ENCODE data around the gene ERC2.

ERC2 gene

DNA sequence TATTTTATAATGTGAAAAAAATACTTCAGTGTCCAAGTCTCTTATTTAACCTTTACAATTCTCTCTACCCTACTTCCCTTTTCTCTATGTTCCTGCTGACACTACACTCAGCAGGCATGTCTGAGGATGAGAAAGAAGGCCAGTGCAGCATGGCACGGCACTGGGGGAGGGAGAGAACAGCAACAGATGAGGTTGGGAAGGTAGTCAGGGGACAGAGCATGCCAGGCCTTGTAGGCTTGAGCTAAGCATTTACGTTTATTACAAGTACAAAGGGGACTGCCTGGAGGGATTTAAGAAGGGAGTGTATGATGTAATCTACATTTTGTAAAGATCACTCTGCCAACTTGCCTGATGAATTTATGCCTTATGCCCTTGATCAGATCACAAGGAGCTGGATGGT lies 863.9 kb downstream of the ERC2 start:
- Histone ChIP-seq H3K4me2 (ENCODE audit: low read depth, low read length, poor library complexity, severe bottlenecking) (no peak overlapping the region), H3K9ac (ENCODE audit: low read depth, low read length, poor library complexity, severe bottlenecking) (no peak overlapping the region), H4K20me1 (ENCODE audit: insufficient read depth, low read length, poor library complexity, severe bottlenecking) (no peaks in the 10 kb centered on the region), H3K9me3 (ENCODE audit: insufficient read depth, low read depth, low read length) (no peaks in the 10 kb centered on the region), H2AFZ (ENCODE audit: low read length) (no peak overlapping the region), H3K9me2 (replicated peaks; ENCODE audit: low read depth, low read length) (no peaks in the 10 kb centered on the region), H3K4me3 (ENCODE audit: low read length, poor library complexity, severe bottlenecking) (no peak overlapping the region), H3F3A (ENCODE audit: low read depth) (no peaks in the 10 kb centered on the region), H3K36me3 (ENCODE audit: insufficient read depth, low read length) (no peaks in the 10 kb centered on the region), H3K27me3 (ENCODE audit: insufficient read depth, low read length, poor library complexity, severe bottlenecking) (no peaks in the 10 kb centered on the region), H3K79me2 (ENCODE audit: insufficient read depth, low read length) (no peaks in the 10 kb centered on the region), H3K4me1 (ENCODE audit: insufficient read depth, low read length, poor library complexity, severe bottlenecking) (peaks cover 18% of the 10 kb centered on the region)
- no peak for TF ChIP-seq EZH2phosphoT487 (IDR thresholded peaks at IDR 0.05; ENCODE audit: borderline replicate concordance)
- TF ChIP-seq, protein P1, sequence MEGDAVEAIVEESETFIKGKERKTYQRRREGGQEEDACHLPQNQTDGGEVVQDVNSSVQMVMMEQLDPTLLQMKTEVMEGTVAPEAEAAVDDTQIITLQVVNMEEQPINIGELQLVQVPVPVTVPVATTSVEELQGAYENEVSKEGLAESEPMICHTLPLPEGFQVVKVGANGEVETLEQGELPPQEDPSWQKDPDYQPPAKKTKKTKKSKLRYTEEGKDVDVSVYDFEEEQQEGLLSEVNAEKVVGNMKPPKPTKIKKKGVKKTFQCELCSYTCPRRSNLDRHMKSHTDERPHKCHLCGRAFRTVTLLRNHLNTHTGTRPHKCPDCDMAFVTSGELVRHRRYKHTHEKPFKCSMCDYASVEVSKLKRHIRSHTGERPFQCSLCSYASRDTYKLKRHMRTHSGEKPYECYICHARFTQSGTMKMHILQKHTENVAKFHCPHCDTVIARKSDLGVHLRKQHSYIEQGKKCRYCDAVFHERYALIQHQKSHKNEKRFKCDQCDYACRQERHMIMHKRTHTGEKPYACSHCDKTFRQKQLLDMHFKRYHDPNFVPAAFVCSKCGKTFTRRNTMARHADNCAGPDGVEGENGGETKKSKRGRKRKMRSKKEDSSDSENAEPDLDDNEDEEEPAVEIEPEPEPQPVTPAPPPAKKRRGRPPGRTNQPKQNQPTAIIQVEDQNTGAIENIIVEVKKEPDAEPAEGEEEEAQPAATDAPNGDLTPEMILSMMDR (conservative IDR thresholded peaks at IDR 0.05; ENCODE audit: low read length), result no peak

DNA sequence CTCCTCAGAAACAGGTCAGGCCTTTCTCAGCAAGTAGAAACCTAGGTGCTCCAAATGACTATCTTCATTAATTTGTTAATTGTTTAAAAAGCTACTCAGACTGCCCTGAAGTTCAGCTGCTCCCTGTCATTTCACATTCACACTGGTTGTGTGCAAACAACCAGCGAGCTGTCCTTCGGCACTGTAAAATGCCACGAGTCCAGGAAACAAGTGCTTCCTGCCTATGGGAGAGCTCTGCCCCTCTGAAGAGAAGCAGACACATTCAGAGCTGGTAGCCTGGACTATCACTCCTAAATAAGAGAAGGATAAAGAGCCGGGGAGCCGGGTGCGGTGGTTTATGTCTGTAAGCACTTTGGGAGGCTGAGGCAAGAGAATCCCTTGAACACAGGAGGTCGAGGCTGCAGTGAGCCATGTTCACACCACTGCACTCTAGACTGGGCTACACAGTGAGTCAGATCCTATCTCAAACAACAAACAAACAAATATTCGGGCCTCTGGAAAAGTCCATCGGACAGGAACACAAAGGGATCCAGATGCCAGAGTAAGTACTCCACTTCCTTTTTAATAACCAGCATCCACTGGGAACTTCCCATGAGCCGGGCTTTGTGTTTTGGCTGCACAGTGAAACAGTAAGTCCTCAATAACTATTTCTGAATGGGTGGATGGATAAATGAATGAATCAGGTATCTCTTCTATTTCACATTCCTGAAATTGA lies 866.7 kb downstream of the ERC2 start:
- Histone ChIP-seq H3K4me2 (ENCODE audit: low read depth, low read length, poor library complexity, severe bottlenecking) (peak overlapping the region; percentile 48), H3K79me2 (ENCODE audit: insufficient read depth, low read length) (no peaks in the 10 kb centered on the region), H3K27me3 (ENCODE audit: insufficient read depth, low read length, poor library complexity, severe bottlenecking) (no peaks in the 10 kb centered on the region), H4K20me1 (ENCODE audit: insufficient read depth, low read length, poor library complexity, severe bottlenecking) (no peaks in the 10 kb centered on the region), H3K9ac (ENCODE audit: low read depth, low read length, poor library complexity, severe bottlenecking) (peak overlapping the region; percentile 55), H3K9me3 (ENCODE audit: insufficient read depth, low read depth, low read length) (no peaks in the 10 kb centered on the region), H3F3A (ENCODE audit: low read depth) (no peaks in the 10 kb centered on the region), H3K4me1 (ENCODE audit: insufficient read depth, low read length, poor library complexity, severe bottlenecking) (peaks cover 14% of the 10 kb centered on the region), H3K4me3 (ENCODE audit: low read length, poor library complexity, severe bottlenecking) (peak overlapping the region; percentile 27), H3K36me3 (ENCODE audit: insufficient read depth, low read length) (no peaks in the 10 kb centered on the region), H2AFZ (ENCODE audit: low read length) (peak overlapping the region; percentile 42), H3K9me2 (replicated peaks; ENCODE audit: low read depth, low read length) (no peaks in the 10 kb centered on the region)
- no peak for TF ChIP-seq EZH2phosphoT487 (IDR thresholded peaks at IDR 0.05; ENCODE audit: borderline replicate concordance)

DNA sequence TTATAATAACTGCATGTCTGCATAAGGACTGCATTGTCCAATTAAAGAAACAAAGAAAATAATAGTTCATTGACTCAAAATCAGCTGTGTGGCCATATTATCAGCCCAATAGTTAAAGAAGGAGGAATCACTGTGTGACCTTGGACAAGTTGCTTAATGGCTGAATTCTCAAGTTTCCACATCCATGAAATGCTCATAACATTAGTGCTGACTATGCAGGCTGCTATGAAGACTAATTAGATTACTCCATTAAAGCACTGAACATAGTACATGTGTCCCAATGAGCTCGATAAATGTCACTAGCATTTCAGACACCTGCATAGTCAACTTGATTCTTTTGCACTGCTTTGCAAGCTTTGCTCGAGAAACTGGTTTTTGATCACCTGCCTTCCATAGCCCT lies 870.0 kb downstream of the ERC2 start:
- Histone ChIP-seq H3K4me1 (ENCODE audit: insufficient read depth, low read length, poor library complexity, severe bottlenecking) (peaks cover 14% of the 10 kb centered on the region), H3K4me3 (ENCODE audit: low read length, poor library complexity, severe bottlenecking) (no peak overlapping the region), H3K4me2 (ENCODE audit: low read depth, low read length, poor library complexity, severe bottlenecking) (no peak overlapping the region), H3K9ac (ENCODE audit: low read depth, low read length, poor library complexity, severe bottlenecking) (no peak overlapping the region), H3K36me3 (ENCODE audit: insufficient read depth, low read length) (no peaks in the 10 kb centered on the region), H2AFZ (ENCODE audit: low read length) (no peak overlapping the region), H4K20me1 (ENCODE audit: insufficient read depth, low read length, poor library complexity, severe bottlenecking) (no peaks in the 10 kb centered on the region), H3F3A (ENCODE audit: low read depth) (no peaks in the 10 kb centered on the region), H3K27me3 (ENCODE audit: insufficient read depth, low read length, poor library complexity, severe bottlenecking) (no peaks in the 10 kb centered on the region), H3K9me2 (replicated peaks; ENCODE audit: low read depth, low read length) (no peaks in the 10 kb centered on the region), H3K9me3 (ENCODE audit: insufficient read depth, low read depth, low read length) (no peaks in the 10 kb centered on the region), H3K79me2 (ENCODE audit: insufficient read depth, low read length) (no peaks in the 10 kb centered on the region)
- TF ChIP-seq EZH2phosphoT487 (IDR thresholded peaks at IDR 0.05; ENCODE audit: borderline replicate concordance), result no peak
- TF ChIP-seq, protein P1 (conservative IDR thresholded peaks at IDR 0.05; ENCODE audit: low read length), result no peak

DNA sequence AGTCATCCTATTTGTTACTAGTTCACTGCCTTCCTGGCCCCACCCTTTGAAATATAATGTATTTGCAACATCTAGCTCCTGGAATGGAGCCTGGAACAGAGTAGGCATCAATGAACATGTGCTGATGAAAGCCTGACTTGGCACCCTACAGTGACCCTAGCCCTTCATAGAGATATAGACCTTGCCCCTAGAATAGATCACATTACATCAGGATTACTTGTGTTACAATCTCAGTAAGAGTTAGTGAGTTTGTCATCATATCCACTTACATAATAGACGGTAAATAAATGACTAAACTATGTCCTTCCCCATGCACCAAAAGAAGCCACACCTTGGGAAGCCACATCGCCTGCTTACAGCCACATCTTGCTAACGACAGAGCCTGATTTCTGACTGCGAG lies 870.6 kb downstream of the ERC2 start:
- H3K79me2 ChIP-seq (ENCODE audit: insufficient read depth, low read length), result no peaks in the 10 kb centered on the region
- no peaks in the 10 kb centered on the region for H3K9me2 ChIP-seq (replicated peaks; ENCODE audit: low read depth, low read length)
- no peaks in the 10 kb centered on the region for H4K20me1 ChIP-seq (ENCODE audit: insufficient read depth, low read length, poor library complexity, severe bottlenecking)
- H3F3A ChIP-seq (ENCODE audit: low read depth), result no peaks in the 10 kb centered on the region
- H3K4me3 ChIP-seq (ENCODE audit: low read length, poor library complexity, severe bottlenecking), result no peak overlapping the region
- H2AFZ ChIP-seq (ENCODE audit: low read length), result no peak overlapping the region
- no peaks in the 10 kb centered on the region for H3K36me3 ChIP-seq (ENCODE audit: insufficient read depth, low read length)
- no peaks in the 10 kb centered on the region for H3K27me3 ChIP-seq (ENCODE audit: insufficient read depth, low read length, poor library complexity, severe bottlenecking)
- TF ChIP-seq, protein P1 (conservative IDR thresholded peaks at IDR 0.05; ENCODE audit: low read length), result no peak
- TF ChIP-seq EZH2phosphoT487 (IDR thresholded peaks at IDR 0.05; ENCODE audit: borderline replicate concordance), result no peak
- no peak overlapping the region for H3K9ac ChIP-seq (ENCODE audit: low read depth, low read length, poor library complexity, severe bottlenecking)
- H3K4me2 ChIP-seq (ENCODE audit: low read depth, low read length, poor library complexity, severe bottlenecking), result no peak overlapping the region
- H3K9me3 ChIP-seq (ENCODE audit: insufficient read depth, low read depth, low read length), result no peaks in the 10 kb centered on the region
- peaks cover 14% of the 10 kb centered on the region for H3K4me1 ChIP-seq (ENCODE audit: insufficient read depth, low read length, poor library complexity, severe bottlenecking)
